ENCODE data around the gene PSMD1.

GRCh38 chr2:231203087-231203486, 146.4 kb downstream of the PSMD1 start:
- TF ChIP-seq CTCF (IDR thresholded peaks at IDR 0.05 in 2 of 3, conservative IDR thresholded peaks at IDR 0.05 in 1 of 3; ENCODE audit: borderline replicate concordance in 1 of 3, insufficient read depth in 1 of 3, low read depth in 2 of 3, low read length in 2 of 3), result no peak
- no peak for TF ChIP-seq EZH2 (IDR thresholded peaks at IDR 0.05)
- TF ChIP-seq RAD21 (IDR thresholded peaks at IDR 0.05; ENCODE audit: low read depth), result no peak
- TF ChIP-seq SIN3A (IDR thresholded peaks at IDR 0.05; ENCODE audit: low read depth), result no peak
- TF ChIP-seq POLR2A (IDR thresholded peaks at IDR 0.05; ENCODE audit: borderline replicate concordance, extremely low read depth, insufficient read depth, insufficient read length), result no peak
- TF ChIP-seq YY1 (IDR thresholded peaks at IDR 0.05; ENCODE audit: extremely low read depth, insufficient replicate concordance, low read depth, low read length), result no peak
- no peak for TF ChIP-seq EGR1 (IDR thresholded peaks at IDR 0.05; ENCODE audit: low read depth)
- no peak for TF ChIP-seq POLR2AphosphoS5 (IDR thresholded peaks at IDR 0.05; ENCODE audit: low read depth, low read length)
- TF ChIP-seq ZBTB33 (IDR thresholded peaks at IDR 0.05; ENCODE audit: extremely low read depth, insufficient replicate concordance, low read length), result no peak
- no peak for TF ChIP-seq ZNF274 (IDR thresholded peaks at IDR 0.05; ENCODE audit: low read depth, low read length)
